Daoy (cell line): ENCODE results near the gene PTCD3. TPM values are rescaled to one million over a fixed set of nuclear protein-coding genes. Genes with fewer than 3 reads are reported as not detected.

Source experiments
- DNase-seq: peaks from one replicate; pipeline ENCODE4 v3.0.0-alpha.2; 2015; ENCODE audit warnings: low read depth
- total RNA-seq: library from RNA; depleted of rRNA; stranded (reverse); fragments of >200 nt; shearing (Covaris generic); gene quantifications from 2 replicates; pipeline ENCODE4 v1.2.3, GENCODE V29; 2014; rRNA removed

The PTCD3 gene
- total RNA-seq, 1 experiment from 2014 or later: 65.7 TPM

DNA sequence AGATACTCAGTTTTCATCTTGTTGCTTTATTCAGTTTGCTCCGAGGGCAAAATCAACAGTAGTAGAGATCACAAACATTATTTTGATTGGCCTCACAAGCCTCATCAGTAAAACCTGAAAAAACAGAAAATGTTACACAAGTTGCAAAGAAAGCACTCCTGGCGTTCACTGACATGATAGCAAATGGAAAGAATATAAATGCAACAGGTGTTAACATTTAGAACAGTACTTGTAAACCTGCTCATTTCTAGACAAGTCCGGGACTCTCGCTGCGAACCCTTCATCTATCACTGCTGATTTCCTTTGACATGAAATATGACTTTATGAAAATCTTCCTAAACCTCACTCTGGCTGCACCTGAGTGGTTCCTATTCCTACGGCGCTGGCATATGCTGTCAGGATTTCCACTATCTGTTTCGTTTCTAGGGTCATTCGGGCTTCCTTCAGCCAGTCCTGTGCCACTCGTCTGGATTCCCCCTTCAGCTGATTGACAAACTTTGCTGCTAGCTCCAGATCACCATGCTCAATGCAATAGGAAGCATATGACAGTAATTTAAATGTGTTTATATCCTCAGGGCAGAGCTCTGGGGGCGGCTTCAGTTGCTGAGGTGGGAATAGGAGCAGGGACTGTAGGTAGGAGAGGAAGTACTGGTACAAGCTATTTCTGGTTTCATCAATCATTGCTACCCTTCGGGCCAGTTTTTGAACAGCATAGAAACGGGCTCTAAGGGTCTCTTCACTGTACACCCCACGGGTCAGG lies 38.1 kb downstream of the PTCD3 start:
- no peak for DNase-seq

DNA sequence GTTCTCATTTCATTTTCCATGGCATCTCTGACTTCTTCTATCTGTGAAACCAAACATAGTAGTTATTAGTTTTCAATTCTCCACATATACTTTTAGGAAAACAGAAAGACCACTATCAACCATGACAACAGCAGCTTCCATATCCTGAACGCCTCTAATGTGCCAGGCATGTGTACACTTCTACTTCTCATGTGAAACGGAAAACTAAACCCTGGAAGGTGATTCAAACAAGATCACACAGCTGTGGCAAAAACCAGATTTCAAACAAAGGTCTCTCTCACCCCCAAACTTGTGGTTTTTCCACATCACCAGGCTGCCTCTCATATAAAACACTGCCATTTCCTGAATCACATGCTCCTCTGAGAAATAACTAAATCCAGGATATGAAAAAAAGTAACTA lies 41.8 kb downstream of the PTCD3 start:
- DNase-seq: no peak

DNA sequence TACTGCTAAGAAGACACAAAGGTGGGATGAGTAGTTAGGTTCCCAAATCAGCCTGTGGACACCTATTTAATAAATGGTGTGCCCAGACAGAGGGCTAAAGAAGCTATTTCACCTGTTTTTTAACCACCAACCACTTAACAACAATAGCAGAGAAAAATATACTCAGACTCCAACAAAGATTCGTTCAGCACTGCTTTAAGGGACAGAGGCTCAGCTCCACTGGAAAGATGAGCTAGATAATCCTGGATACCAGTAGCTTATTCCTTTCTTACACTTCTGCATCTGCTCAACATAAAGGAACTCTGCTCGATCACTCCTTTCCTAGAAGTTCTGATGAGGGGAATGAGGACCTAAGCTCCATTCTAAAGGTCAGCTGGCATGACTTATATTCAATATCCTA lies 44.5 kb downstream of the PTCD3 start:
- DNase-seq: no peak

- no peak for DNase-seq
These were observed 51.0 kb downstream of the PTCD3 start for GRCh38 chr2:86157009-86157556.

GRCh38 chr2:86158286-86158685 lies 52.3 kb downstream of the PTCD3 start:
- no peak for DNase-seq

GRCh38 chr2:86160156-86160952 lies 54.3 kb downstream of the PTCD3 start:
- DNase-seq: no peak

DNA sequence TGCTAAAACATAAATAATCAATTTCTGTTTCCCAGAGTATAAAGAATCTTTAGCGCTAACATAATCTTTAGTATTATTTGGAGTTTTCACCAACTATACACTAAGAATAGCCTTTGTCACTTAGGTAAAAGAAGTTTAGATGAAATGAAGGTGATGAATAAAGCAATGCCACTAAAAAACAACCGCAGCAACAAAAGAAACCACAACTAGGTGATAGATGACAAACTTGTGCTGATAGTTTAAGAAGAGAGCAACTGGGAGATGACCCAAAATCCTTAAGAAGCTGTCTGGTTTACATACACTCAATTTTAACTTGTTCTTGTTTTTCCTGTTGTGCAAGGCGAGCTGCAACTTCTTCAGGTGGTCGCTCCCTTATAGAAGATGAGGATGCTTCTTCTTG lies 64.4 kb downstream of the PTCD3 start:
- no peak for DNase-seq

DNA sequence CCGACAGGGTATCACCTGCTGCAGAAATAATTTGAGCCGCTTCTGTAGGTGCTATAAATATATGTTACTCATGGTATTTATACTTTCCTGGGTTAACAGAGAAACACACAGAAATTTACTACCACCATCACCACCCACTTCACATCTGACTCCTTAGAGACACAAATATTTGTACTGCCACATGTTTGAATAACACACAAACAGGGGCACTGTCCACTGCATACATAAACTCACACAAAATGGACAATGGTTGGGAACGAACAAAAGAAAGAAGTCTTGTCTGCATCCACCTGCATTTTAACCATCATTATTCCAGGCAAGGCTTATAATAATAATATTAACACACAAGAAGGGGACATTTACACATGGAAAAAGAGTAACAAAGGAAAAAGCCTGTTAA lies 65.3 kb downstream of the PTCD3 start:
- DNase-seq: no peak

GRCh38 chr2:86172610-86173009 lies 66.6 kb downstream of the PTCD3 start:
- no peak for DNase-seq

DNA sequence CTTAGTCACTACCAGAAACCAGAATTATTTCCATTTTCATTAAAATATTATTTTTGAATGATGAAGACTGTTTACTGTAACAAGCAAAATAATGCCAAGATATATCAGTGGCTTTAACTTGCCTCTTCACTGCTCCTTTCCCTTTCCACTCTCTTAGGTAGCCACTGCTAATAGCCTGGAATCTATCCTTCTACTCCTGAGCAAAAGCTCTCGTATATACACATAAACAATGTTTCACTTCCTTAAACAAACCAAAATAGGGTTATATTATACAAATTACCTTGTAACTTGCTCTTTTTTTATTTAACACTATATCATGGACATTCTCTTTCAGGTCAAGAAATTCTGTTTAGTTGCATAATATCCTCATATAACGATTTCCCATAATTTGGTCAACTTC lies 68.4 kb downstream of the PTCD3 start:
- no peak for DNase-seq

DNA sequence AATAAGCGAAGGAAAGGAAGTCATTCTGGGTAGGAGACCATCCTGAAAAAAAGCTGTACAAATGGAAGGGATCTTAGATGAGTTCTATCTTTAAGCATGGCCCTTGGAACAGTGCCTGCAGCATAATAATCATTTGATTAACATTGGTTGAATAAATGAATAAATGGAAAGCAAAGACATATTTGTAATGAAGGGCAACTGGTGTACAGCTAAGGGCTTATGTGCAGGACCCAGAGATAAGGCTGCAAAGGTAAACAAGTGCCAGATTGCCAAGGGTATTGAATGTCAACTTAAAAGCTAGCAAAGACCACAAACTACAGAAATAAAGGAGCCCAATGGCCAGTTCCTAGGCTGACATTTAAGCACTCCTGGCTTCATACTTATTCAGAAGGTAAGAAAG lies 69.8 kb downstream of the PTCD3 start:
- no peak for DNase-seq

GRCh38 chr2:86176597-86176996 lies 70.6 kb downstream of the PTCD3 start:
- no peak for DNase-seq

DNA sequence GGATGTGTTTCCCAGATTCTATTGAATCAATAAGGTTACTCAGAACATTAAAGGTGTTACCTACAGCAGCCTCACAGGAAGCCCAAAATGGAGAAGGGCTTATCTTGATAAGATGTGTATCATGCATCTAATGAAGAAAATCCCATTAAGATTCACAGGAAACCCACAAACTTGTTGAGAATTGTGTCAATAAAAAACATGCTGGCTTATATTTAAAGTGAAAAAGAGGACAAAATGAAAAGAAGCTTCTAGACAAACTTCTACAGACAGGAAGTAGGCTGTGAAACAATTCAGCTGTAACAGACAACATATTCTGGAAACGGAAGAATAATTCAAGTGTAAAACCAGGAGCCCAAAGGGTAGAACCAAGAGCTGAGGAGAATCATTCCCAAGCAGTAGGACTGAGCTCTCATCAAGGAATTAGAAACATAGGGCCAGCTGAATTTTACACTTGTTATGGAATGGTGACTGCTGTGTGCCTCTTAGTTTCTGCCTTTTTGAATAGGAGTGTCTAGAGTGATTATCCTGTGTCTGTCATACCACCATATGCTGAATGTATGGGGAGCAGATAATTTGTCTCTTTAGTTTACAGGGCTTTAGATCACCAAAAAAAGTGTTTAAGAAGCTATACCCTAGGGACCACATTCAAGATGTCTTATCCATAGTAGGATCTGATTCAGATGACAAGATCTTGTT lies 79.6 kb downstream of the PTCD3 start:
- no peak for DNase-seq

DNA sequence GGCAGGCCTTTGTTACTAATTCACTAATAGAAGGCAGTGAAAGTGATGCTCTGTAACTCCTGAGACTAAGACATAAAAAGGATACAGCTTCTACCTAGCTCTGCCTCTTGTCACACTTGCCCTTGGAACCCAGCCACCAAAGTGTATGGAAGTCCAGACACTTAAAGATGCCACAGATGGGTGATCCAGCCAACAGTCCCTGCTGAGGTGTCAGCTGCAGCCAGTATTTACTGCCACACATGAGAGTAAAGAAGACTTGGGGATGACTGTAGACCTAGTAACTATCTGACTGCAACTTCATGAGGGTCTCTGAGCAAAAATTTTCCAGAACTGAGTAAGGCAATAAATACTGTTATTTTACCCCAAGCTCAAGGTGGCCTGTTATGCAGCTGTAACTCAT lies 80.4 kb downstream of the PTCD3 start:
- DNase-seq: no peak

- DNase-seq: no peak
These were observed 83.9 kb downstream of the PTCD3 start for GRCh38 chr2:86189782-86190416.

Other genes with a start within 250 kb of the PTCD3 start
- 24.5 and 31.9 TPM in 2 replicates for gene ST3GAL5, start 217.2 kb upstream of the PTCD3 start, total RNA-seq
- gene POLR1A, start 349 bp upstream of the PTCD3 start, total RNA-seq: 29.0 and 31.0 TPM in 2 replicates
- 50.0 and 58.1 TPM in 2 replicates for gene IMMT, start 89.2 kb downstream of the PTCD3 start, total RNA-seq
- gene MRPL35, start 93.2 kb downstream of the PTCD3 start, total RNA-seq: 89.4 and 111 TPM in 2 replicates
- 4.1 TPM in 2 replicates for gene REEP1, start 231.4 kb downstream of the PTCD3 start, total RNA-seq